MG63 (cell line): ENCODE measurements around the gene GSK3A. TPM values are rescaled to one million over a fixed set of nuclear protein-coding genes. Genes with fewer than 3 reads are reported as not detected.

ENCODE experiments used
- DNase-seq: peaks from one replicate; pipeline ENCODE4 v3.0.0-alpha.2; 2020
- H3K27me3 ChIP-seq: fragments of 250-450 bp; sonication (Bioruptor Pico); 2 replicates; pipeline ENCODE4 v1.5.1; 2020; ENCODE audit warnings: mild to moderate bottlenecking, moderate library complexity
- H3K36me3 ChIP-seq: fragments of 250-450 bp; sonication (Bioruptor Pico); 2 replicates; pipeline ENCODE4 v1.5.1; 2020; ENCODE audit warnings: mild to moderate bottlenecking, moderate library complexity
- H3K4me3 ChIP-seq: fragments of 250-450 bp; sonication (Bioruptor Pico); 2 replicates; pipeline ENCODE4 v1.5.1; 2020; ENCODE audit warnings: mild to moderate bottlenecking, moderate library complexity
- H3K9me3 ChIP-seq: fragments of 250-450 bp; sonication (Bioruptor Pico); 2 replicates; pipeline ENCODE4 v1.5.1; 2020; ENCODE audit warnings: mild to moderate bottlenecking, moderate library complexity
- total RNA-seq: library from RNA; depleted of rRNA; stranded (reverse); fragments of >200 nt; shearing (Covaris generic); gene quantifications from 2 replicates; pipeline ENCODE4 v1.2.3, GENCODE V29; 2014; ENCODE audit warnings: low replicate concordance

GSK3A gene
- total RNA-seq, 1 experiment from 2014 or later: 27.3 TPM

DNA sequence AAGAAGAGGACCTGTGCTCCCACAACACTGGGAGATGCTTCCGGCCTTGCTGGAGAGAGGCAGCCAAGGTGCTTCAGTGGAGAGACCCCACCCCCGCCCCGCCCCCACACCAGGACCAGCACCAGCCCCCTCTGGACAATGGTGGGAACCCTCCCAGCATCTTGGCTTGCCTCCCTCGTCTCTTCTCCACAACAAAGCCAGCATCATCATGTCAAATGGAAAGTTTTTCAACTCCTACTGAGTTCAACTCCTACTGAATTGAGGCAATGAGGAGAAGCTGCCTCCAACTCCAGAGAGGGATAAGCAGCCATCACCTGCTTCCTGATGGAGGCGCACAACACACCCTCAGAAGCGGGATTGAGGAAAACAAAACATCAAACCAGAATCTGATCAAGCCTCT lies 37.7 kb downstream of the GSK3A start:
- peaks cover 57% of the 10 kb centered on the region for H3K36me3 ChIP-seq
- DNase-seq: no peak

DNA sequence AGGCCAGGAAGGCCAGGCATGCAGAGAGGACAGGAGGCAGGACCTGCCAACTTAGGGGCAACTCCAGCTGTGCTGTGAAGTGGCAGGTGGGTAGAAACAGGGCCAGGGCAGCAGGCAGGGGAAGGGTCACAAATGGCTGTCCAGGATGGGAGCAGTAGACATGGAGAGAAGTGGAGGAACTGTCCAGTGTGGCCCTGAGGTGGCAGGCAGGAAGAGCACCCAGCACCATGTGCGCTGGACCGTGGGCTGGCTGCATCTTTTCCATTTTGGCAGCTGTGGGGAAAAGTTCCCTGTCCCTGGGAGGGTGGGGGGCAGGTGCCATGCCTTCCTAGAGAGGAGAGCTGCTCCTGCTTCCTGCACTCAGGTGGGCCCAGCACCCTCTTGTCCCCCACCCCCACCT lies 38.7 kb downstream of the GSK3A start:
- Histone ChIP-seq H3K27me3 (no peaks in the 10 kb centered on the region), H3K4me3 (no peak overlapping the region), H3K9me3 (no peaks in the 10 kb centered on the region), H3K36me3 (peaks cover 57% of the 10 kb centered on the region)
- DNase-seq: no peak

More for the DNA sequence above, 37.7 kb downstream of the GSK3A start:
- no peaks in the 10 kb centered on the region for H3K27me3 ChIP-seq
- no peaks in the 10 kb centered on the region for H3K9me3 ChIP-seq
- no peak overlapping the region for H3K4me3 ChIP-seq

DNA sequence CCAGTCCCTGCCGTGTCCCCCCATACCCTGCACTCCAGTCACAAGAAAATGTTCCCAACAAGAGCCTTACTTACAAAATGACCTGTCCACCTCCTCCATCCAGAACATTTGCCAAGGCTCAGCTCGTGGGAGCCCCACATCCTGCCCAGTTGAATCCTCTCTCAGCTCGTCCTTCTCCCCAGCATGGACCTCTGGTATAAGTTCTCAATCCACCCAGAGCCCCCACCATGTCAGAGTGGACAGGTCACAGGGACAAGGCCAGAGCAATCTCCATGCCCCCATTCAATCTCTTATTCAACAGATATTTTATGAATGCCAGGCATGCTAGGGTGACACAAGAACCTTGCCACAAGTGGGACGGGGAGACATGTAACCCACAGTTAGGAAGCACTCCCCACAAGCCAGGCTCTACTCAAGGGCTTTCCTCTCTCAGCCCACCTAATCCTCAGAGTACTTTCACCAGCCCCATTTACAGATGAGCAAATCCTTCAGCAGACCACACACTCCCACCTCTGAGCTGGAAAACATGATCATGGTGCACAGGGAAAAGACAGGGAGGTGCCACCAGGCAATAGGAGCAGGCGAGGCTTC lies 40.0 kb downstream of the GSK3A start:
- H3K9me3 ChIP-seq: no peaks in the 10 kb centered on the region
- peaks cover 56% of the 10 kb centered on the region for H3K36me3 ChIP-seq
- no peak overlapping the region for H3K4me3 ChIP-seq
- DNase-seq: no peak
- no peaks in the 10 kb centered on the region for H3K27me3 ChIP-seq

DNA sequence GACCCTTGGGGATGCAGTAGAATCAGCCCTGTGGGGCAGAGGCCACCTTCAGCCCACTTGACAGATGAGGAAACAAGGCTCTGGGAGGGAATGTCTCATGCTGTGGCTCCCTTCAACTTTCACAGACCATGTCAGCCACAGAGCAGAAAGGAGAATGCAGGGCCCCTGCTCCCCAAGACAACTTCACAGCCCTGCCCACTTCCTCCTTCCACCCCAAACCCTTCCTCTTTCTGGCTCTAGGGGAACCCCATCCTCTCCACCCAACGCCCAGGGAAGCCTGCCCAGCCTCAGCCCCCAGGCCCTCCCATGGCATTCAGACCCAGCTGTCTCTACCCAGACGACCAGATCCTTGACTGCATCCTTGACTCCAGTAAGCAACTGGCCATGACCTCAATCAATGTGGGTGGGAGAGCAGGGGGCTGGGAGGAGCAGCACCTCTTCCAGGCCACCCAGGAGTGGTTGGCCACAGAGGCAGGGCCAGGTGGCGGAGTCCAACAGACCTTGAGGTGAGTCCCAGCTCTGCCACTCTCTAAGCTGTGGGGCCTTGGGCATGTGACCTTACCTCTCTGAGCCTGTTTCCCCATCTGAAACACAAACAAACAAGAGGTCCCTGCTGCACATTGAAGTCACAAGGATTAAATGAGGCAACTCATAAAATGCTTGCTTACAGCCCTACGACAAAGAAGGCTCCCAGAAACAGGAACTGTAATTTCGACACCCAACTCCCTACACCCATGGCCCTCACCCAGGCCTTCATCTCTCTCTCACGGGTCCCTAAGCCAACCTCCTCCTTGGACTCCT lies 40.7 kb downstream of the GSK3A start:
- DNase-seq: no peak
- Histone ChIP-seq H3K36me3 (peaks cover 49% of the 10 kb centered on the region), H3K9me3 (no peaks in the 10 kb centered on the region), H3K27me3 (no peaks in the 10 kb centered on the region), H3K4me3 (no peak overlapping the region)

DNA sequence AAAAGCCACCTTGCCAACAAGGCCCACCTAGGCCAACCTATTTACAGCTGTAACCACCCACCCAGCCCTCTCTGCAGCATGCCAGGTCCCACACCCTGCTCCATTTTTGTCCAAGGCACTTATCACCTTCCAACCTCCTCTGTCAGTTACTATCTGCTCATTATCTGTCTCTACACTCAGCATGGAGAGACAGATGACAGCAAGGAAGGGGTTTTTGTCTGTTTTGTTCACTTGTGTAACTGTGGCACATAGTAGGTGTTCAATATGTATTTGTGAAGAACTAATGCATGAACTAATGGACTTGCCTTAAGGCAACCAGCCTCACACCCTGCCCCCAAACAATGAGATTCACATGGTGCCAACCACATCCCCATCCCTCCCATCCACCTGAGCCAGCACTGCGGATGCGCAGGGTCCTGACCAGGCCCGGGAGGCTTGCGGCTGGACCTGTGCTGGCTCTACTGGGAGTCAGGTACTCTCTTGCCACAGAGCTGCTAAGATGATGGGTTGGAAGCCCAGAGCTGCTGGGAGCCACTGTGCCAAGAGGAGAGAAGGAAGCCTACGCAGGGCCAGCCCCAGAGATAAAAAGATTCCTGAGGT lies 42.2 kb downstream of the GSK3A start:
- H3K4me3 ChIP-seq: no peak overlapping the region
- H3K27me3 ChIP-seq: no peaks in the 10 kb centered on the region
- no peaks in the 10 kb centered on the region for H3K9me3 ChIP-seq
- H3K36me3 ChIP-seq: peaks cover 42% of the 10 kb centered on the region
- no peak for DNase-seq

DNA sequence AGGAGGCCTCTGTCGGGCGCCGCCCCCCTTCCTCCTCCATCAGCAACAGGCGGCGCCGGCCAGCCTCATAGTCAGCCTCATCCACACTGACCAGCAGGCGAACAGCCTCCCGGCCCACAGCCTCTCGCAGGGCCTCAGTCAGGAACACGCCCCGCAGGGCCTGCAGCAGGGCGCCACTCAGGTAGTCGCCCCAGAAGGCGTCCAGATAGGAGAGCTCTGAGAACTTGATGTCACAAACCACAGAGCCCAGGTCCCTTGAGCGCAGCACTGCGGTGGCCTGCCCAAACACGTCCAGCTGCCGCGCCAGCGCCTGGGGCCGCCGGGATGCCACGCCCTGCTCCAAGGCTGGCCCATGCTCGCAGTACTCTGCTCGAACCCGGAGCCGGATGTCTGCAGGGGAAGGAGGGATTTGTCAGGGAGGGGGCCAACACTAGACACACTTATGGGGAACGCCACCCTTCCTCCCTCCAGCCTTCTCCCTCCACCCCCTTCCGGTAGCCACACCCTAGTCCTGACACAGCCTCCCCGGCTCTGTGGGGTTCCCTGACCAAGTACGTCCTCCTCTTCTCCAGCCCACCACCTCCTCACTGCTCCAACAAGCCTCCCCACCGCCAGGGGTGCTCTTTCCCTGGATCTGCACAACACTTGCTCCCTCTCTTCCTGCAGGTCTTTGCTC lies 42.8 kb downstream of the GSK3A start:
- H3K4me3 ChIP-seq: no peak overlapping the region
- no peak for DNase-seq
- H3K36me3 ChIP-seq: peaks cover 37% of the 10 kb centered on the region
- H3K9me3 ChIP-seq: no peaks in the 10 kb centered on the region
- H3K27me3 ChIP-seq: no peaks in the 10 kb centered on the region

DNA sequence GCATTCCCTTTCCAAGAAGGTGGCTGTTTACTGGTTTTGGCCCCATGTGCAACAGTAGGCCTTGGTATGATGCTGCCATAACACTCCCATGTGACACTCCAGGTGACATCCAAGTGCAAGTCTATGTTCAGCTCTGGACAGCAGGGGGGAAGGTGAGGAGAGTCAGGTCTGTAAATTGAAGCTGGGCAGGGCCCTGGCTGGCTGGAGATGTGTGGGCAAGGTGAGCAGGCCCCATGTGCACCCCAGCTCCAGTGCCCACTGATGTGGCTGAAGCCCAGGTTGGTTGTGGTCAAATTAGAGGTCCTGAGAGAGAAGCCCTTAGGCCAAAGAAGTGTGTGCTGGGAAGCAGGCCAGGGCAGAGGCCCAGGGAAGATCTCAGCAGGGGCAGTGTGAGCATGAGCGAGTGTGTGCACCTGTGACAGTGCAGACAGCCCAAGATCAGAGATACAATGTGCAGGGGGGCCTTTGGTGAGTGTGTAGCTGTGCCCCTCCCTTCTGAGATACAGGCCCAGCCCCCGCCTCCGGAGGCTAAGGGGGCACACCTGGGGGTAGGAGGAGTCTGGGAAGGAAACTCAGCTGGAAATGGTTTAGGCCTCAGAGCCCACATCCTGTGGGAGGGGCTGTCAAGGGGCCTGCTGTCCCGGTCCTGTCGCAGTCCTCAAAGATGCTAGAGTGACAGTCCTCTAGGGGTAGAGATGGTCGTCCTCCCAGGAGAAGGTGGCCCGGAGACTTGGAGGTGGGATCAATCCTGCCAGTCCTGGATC lies 43.5 kb downstream of the GSK3A start:
- Histone ChIP-seq H3K9me3 (no peaks in the 10 kb centered on the region), H3K27me3 (no peaks in the 10 kb centered on the region), H3K36me3 (peaks cover 32% of the 10 kb centered on the region), H3K4me3 (no peak overlapping the region)
- no peak for DNase-seq

DNA sequence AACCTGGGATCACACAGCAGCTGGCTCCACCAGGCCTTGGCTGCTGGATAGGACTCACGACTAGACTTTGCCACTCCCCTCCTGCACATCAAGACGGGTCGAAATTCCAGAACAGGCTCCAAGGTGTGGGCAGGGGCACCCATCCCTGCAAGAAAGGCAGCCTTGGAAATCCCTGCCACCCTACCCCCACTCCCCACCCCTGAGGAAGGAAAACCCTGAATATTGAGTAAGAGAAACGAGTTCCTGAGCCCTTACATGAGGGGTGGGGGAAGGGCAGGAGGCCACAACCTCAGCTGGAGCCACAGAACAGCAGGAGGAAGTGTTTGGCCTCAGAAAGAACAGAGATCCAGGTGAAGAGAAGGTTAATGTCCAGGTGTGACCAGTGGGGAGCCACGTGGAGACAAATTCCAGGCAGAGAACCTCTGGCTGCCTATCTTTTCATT lies 45.0 kb downstream of the GSK3A start:
- DNase-seq: no peak

DNA sequence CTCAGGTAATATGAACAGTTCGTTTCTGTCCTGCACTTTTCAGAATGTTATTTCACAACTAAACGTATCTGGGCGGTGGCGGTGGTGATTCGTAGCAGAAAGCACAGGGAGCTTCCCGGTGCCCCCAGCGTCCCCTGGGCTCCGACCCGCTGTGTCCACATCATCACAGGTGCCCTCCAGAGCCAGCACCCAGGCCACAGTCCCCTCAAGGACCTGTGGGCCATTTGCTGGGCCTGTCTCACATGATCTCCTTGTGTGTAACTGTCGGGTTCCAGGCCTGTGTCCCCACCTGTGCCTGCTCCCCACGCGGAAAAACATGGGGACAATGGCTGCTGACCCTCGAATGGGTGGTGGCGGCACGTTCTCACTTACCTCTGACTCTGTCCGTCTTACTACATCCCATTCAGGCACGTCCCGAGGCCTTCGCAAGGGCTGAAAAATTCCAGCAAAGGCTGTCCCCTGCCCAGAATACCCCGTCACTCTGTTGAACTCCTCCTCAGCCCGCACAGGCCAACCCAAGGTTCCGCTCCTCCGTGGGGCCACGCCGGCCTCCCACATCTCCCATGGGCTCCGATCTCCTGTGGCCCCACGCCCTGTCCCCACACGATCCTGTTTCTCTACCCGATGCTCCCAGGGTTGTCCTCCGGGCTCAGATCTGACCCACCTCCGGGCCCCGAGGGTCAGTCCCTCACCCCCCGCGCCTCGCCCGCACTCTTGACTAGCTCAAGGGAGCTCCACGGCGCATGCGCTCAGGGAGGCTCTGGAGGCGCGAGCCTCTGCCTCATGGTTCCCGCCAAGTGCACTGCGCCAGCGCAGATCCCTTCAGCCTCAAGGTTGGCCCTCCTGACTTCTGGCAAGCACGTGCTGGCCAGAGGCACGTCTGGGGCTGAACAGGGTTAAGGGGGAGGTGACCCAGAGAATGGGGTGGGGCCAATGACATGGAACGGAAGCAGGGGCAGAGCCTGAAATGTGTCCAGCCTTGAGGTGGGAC lies 46.1 kb downstream of the GSK3A start:
- no peak overlapping the region for H3K4me3 ChIP-seq
- DNase-seq: no peak
- peaks cover 23% of the 10 kb centered on the region for H3K36me3 ChIP-seq
- H3K9me3 ChIP-seq: peaks cover 7% of the 10 kb centered on the region
- no peaks in the 10 kb centered on the region for H3K27me3 ChIP-seq

More for the DNA sequence above, 45.0 kb downstream of the GSK3A start:
- H3K27me3 ChIP-seq: no peaks in the 10 kb centered on the region
- peaks cover 7% of the 10 kb centered on the region for H3K9me3 ChIP-seq
- peaks cover 23% of the 10 kb centered on the region for H3K36me3 ChIP-seq
- H3K4me3 ChIP-seq: no peak overlapping the region

DNA sequence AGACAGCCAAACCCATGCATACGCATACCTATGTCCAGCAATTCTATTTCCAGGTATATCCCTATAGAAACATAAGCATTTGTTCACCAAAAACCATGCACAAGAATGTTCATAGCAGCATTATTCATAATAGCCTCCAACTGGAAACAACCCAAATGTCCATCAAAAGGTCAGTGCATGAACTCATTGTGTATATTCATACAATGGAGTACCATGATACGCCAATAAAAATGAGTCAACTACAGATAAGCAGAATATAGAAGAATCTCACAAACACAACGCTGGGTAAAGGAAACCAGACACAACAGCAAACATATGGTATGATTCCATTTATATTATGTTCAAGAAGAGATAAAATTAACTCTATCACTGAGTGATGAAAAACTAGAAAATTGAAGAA lies 48.7 kb downstream of the GSK3A start:
- DNase-seq: no peak
- H3K9me3 ChIP-seq: peaks cover 7% of the 10 kb centered on the region

DNA sequence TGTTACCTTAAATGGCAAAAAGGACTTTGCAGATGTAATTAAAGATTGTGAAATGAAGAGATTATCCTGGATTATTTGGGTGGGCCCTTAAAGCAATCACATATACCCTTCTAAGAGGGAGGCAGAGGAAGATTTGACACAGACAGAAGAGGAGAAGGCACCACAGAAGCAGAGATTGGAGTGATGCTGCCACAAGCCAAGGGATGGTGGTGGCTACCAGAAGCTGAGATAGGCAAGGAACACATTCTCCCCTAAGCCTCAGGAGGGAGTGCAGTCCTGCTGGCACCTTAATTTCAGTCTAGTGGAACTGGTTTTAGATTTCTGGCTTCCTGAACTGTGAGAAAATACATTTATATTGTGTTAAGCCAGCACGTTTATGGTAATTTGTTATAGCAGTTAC lies 49.1 kb downstream of the GSK3A start:
- Histone ChIP-seq H3K4me3 (no peak overlapping the region), H3K36me3 (peaks cover 8% of the 10 kb centered on the region), H3K9me3 (peaks cover 7% of the 10 kb centered on the region), H3K27me3 (no peaks in the 10 kb centered on the region)
- DNase-seq: no peak

More for the DNA sequence above, 48.7 kb downstream of the GSK3A start:
- Histone ChIP-seq H3K36me3 (peaks cover 11% of the 10 kb centered on the region), H3K27me3 (no peaks in the 10 kb centered on the region), H3K4me3 (no peak overlapping the region)

DNA sequence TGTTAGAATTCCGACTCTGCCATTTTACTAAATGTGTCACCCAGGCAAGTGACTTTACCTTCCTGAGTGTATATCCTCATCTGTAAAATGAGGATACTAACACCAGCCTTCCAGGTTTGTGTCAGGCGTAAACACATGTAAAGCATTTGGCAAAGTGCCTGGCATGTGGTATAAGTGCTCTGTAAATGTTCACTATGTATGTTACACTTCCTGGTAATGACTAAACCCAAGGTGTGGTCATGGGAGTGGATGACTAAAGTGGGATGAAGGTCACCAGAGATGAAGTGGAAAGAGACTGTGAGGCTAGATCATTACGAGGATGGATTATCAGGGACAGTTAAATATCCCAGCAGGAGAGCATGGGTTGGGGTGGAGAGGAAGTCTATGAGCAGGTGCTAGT lies 50.5 kb downstream of the GSK3A start:
- peak; percentile 66 for DNase-seq
- H3K27me3 ChIP-seq: no peaks in the 10 kb centered on the region
- H3K36me3 ChIP-seq: no peaks in the 10 kb centered on the region
- H3K4me3 ChIP-seq: no peak overlapping the region
- peaks cover 7% of the 10 kb centered on the region for H3K9me3 ChIP-seq

DNA sequence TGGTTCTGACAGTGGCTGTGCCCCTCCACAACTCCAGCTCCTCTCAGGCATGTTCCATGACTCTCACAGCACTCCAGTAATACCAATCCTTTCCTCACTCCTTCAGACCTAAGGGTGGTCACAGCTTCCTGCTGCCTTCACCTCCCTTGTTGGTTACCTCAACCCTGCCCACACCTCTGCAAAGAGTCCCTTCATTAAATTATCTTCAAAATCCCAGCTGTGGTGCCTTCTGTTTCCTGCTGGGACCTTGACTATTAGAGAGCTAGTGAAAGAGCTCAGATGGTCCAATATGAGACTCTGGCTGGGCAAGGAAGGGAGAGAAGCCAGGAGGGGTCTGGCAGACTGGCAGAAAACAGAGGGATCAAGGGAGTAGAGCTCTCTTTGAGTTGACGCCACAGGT lies 51.1 kb downstream of the GSK3A start:
- Histone ChIP-seq H3K9me3 (peaks cover 7% of the 10 kb centered on the region), H3K4me3 (no peak overlapping the region), H3K36me3 (no peaks in the 10 kb centered on the region), H3K27me3 (no peaks in the 10 kb centered on the region)
- DNase-seq: no peak

DNA sequence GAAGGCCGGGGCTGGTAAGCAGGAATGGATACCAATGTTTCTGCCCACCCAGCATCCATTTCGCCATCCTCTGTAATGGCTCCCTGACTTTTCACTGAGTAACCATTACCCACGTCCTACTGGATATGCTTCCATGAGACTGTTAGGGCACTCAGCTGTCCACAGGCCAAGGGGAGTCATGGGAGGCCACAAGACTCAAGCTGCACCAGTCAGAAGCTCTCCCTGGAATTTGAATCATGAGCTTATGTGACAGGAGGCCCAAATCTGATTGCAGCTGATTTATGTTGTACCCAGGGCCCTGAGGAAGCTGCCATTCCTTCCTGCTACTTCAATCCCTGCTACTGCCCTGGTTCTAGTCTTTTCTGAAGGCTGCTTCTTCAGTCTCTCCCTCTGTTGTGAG lies 53.3 kb downstream of the GSK3A start:
- Histone ChIP-seq H3K36me3 (no peaks in the 10 kb centered on the region), H3K27me3 (no peaks in the 10 kb centered on the region), H3K9me3 (peaks cover 7% of the 10 kb centered on the region), H3K4me3 (no peak overlapping the region)
- DNase-seq: no peak

DNA sequence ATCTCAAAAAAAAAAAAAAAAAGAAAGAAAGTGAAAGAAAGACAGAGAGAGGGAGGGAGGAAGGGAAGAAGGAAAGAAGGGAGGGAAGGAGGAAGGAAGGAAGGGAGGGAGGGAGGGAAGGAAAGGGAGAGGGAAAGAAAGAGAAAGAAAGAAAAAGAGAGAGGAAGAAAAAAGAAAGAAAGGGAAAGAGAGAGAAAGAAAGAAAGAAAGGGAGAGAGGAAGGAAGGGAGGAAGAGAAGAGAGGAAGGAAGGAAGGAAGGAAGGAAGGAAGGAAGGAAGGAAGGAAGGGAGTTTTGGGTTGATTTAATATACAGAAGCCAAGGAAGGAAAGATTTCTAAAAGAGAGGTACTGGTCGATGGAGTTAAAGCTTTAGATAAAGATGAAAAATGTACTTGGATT lies 53.7 kb downstream of the GSK3A start:
- DNase-seq: no peak
- Histone ChIP-seq H3K27me3 (no peaks in the 10 kb centered on the region), H3K4me3 (no peak overlapping the region), H3K9me3 (peaks cover 7% of the 10 kb centered on the region), H3K36me3 (no peaks in the 10 kb centered on the region)
